ENCODE measurements around the gene HMX1.

HMX1 gene

GRCh38 chr4:8854931-8855330 lies 16.7 kb downstream of the HMX1 start:
- DNase-seq: no peak

- no peak for DNase-seq
These were observed 17.6 kb downstream of the HMX1 start for GRCh38 chr4:8854016-8854415.

DNA sequence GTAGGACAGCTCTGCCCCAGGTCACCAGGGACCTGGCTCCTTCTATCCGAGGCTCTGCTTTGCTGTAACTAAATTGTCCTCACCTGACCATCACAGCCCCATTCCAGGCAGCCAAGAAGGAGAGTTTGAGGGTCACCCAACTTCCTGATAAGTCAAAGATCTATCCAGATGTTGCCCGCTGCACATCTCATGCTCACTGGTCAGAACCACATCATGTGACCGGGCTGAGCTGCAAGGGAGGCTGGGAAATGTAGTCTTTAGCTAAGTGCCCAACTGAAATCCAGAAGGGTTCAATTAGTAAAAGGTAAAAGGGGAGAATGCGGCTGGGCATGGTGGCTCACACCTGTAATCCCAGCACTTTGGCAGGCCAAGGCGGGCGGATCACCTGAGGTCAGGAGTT lies 18.4 kb downstream of the HMX1 start:
- no peak for DNase-seq

DNA sequence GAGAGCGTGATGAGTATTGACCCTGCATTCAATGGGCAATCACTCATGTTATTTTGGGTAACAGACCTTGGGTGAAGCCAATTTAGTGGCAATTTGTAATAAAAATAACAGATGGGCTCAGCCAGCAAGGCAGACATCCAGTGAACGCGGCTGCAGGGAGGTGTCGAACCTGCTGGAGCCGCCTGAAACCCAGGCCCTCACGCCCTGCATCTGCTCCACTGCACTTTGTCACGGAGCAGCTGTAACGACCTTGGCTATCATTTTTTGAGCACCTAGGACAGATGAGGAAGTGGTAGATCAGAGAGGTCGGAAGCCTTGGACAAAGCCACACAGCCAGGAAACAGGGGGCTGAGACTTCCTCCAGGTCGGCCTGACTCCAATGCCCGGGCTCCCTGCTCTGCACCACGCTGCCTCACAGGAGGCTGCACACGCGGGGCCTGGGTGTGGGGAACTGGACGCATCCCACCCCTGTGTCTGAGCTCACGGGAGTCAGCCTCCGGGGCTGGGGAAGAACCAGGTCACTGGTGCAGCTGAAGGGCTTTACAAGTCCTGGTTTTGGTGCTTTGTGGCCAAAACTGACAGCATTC lies 19.4 kb downstream of the HMX1 start:
- no peak for DNase-seq

DNA sequence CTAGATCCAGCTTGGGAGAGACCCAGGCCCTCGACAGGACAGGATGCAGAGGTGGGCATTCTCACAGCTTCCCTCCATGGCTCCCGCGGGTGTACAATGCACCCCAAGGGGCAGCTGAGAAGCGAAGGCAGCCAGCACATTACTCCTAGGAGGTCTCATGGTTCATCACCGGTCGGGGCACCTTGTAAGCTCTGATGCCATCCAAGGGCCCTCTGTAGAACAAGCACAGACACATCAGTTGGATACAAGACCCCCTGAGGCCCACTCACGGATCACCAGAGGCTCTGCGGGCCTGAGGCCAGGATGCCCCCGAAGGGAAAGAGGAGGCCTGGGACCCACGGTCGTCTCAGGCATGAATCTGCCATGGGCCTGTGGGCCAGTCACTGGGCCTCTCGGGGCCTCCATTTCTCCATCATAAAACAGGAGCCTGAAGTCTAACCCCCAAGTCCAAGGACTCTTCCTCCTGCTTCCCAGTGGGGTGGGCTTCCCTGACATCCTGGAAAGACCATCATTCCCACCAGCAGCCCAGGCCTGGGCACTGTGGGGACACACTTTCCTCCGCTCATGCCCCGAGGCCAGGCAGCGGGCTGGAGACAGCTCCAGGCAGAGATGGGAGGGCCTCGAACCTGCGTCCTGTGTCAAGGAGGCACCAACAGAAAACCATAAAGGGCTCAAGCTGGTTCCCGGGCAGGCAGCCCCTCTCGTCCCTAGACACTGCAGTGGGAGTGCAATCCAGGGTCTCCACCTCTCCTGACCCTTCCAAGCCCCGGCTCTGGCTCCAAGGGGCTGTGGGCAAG lies 20.1 kb downstream of the HMX1 start:
- no peak for DNase-seq

GRCh38 chr4:8850830-8851188 lies 20.8 kb downstream of the HMX1 start:
- no peak for DNase-seq

GRCh38 chr4:8850074-8850829 lies 21.4 kb downstream of the HMX1 start:
- no peak for DNase-seq

DNA sequence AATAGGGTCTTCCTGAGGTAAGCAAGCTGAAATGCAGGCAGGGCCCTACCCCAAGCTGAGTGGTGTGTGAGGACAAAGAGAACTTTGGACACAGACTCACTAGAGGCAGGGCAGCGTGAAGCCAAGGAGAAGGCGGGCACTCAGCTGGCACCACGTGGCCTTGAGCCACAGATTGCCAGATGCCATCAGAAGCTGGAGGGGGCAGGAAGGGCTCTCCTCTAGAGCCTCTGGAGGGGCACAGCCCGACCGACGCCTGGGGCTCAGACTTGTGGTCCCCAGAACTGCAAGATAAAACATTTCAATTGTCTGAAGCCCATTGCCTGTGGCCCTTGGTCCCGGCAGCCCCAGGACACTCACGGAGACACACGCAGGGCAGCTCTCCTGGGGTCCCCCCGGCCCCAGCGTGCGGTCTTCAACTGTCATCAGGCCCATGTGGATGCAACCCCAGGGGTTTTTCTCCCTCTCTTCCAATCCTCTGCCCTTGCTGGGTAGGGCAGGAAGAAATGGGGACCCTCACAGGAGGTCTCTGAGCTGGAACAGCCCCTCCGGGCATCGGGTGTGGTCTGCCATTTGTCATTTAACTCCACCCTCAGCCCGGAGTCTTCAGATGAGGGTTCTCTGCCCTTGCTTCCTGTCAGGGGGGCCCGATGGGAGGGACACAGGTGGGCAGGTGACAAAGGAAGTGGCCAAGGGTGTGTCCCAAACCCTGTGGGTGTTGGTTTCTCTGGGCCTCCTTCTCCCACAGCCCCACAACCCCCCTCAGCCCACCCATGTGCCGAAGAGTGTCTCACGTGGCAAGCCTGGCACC lies 22.2 kb downstream of the HMX1 start:
- peak; percentile 12 for DNase-seq

DNA sequence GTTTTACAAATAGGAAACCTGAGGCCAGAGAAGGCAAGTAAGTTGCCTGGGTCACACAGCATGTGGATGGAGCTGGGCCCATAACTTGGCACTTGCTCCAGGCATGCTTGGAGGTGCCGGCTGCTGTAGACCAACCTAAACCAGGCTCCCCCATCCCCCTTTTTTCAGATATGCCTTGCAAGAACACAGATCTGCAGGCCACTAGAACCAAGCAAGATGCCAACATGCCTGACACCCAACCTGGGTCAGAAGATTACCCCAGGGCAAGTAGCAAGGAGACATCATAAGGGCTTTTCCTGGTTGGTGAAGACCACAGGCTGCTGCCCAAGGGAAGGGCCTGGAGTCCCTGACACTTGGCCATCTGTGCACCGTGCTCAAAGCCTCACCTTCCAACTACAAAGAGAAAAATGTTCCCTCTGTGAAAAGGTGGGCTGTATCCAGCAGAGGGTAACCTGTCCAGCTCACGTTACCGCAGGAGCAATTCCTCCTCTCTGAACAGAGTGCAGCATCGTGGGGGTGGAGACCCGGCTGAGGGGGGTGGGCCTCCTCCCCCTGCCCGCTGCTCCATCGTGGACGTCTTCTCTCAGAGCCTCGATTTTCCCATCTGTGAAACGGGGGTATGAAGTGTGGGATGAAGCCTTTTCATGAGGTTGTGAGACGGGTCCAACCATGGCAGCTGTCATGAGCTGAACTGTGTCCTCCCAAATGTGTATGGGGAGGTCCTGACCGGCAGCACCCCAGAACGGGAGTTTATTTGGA lies 23.0 kb downstream of the HMX1 start:
- peak; percentile 17 for DNase-seq

- no peak for DNase-seq
These were observed 23.9 kb downstream of the HMX1 start for GRCh38 chr4:8847764-8848163.

DNA sequence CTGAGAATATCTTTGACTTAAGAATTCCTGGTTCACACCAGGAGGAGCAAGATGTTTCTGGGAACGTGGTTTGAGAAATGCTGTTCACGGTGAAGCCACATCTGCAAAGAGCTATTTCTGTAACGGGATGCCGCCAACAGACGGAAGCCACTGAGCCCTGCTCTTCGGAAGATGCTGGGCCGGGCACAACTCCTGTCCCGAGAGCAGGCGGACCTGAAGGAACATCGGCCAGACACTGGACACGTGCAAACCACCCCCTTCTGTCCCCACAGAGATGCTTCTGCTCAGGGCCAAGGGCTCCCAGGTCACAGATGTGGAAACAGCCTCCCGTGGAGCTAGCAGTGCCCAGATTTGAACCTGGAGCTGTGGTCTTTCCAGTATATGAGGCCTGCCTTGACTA lies 24.3 kb downstream of the HMX1 start:
- DNase-seq: no peak

- no peak for DNase-seq
These were observed 24.8 kb downstream of the HMX1 start for GRCh38 chr4:8846826-8847225.

DNA sequence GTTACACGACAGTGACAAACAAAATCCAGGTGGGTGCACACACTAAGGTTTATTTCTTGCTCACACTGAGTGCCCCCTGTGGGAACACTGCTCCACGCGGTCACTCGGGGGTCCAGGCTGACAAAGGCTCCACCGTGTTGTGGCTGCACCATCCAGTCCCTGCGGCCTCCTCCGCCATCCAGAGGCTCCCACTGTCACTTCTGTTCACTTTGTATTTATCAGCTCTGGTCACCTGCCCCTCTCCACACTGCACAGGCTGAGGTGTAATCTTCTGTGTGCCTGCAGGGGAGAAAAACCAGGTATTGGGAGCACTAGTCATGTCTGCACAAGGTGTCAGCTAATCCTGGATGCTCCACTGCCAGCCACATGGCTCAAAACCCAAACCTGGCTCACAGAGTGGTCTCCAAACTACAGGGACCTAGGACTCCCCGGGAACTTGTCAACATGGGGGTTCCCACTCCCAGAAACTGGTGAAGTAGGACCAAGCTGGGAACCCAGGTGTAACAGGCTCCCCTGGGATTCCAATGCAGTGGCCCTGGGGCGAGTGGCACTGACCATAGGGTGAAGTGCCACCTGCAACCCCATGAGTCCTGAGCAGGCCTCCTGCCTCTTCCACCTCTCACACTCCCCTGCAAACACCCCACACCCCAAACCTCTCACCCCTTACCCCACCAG lies 25.5 kb downstream of the HMX1 start:
- peak; percentile 43 for DNase-seq

- DNase-seq: no peak
These were observed 26.5 kb downstream of the HMX1 start for GRCh38 chr4:8844976-8845690.

- DNase-seq: no peak
These were observed 28.0 kb downstream of the HMX1 start for GRCh38 chr4:8843597-8843996.

DNA sequence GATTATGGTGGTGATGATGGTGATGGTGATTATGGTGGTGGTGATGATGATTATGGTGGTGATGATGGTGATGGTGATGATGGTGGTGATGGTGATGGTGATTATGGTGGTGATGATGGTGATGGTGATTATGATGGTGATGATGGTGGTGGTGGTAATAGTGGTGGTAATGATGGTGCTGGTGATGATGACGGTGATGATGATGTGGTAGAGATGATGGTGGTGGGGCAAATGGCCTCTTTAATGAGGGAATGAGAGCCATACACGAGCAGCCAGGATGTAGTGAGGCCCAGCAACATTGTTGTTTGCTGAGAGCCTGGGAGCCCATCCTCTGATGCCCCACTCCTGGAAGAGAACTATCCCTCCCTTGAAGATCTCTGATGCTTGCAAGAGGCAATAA lies 29.0 kb downstream of the HMX1 start:
- DNase-seq: no peak

DNA sequence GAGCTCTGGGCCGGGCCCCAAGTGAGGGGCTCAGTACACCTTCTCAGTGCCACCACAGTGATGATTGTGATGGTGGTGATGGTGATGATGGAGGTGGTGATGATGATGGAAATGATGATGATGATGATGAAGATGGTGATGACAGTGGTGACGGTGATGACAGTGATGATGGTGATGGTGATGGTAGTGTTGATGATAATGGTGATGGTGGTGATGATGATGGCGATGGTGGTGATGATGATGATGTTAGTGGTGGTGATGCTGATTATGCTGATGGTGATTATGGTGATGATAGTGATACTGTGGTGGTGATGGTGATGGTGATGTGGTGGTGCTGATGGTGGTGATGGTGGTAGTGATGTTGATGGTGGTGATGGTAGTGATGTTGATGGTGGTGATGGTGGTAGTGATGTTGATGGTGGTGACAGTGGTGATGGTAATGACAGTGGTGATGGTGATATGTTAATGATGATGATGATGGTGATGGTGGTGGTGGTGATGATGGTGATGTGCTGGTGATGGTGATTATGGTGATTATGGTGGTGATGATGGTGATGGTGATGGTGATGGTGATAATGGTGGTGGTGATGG lies 29.9 kb downstream of the HMX1 start:
- DNase-seq: no peak

DNA sequence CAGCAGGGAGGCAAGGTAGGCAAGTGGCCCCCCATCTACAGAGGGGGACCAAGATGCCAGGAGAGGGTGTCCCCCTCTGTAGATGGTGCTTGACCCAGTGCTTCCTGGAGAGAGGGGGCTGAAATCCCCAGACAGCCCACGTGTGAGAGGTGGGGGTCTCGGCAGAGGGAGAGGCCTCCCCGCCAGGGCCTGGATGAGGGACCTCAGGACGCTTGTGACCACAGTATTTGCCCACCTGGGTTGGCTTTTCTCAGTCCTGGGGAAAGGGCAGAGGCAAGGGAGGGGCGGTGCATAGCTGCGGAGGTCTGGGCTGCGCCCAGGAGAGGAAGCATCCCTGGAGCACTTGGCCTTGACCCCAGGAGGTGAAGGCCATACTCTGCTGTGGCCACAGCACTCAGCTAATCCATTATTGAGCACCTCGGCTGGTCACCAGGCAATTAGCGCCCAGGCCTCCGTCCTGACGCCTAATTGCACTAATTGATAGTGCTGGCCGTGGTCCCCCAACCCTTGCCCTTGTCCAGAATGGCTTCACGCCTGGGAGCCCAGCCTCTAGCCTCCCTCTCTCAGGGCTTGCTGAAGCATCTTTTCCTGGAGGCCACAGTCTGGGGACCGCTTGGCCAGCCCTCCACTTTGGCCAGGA lies 30.7 kb downstream of the HMX1 start:
- DNase-seq: no peak

DNA sequence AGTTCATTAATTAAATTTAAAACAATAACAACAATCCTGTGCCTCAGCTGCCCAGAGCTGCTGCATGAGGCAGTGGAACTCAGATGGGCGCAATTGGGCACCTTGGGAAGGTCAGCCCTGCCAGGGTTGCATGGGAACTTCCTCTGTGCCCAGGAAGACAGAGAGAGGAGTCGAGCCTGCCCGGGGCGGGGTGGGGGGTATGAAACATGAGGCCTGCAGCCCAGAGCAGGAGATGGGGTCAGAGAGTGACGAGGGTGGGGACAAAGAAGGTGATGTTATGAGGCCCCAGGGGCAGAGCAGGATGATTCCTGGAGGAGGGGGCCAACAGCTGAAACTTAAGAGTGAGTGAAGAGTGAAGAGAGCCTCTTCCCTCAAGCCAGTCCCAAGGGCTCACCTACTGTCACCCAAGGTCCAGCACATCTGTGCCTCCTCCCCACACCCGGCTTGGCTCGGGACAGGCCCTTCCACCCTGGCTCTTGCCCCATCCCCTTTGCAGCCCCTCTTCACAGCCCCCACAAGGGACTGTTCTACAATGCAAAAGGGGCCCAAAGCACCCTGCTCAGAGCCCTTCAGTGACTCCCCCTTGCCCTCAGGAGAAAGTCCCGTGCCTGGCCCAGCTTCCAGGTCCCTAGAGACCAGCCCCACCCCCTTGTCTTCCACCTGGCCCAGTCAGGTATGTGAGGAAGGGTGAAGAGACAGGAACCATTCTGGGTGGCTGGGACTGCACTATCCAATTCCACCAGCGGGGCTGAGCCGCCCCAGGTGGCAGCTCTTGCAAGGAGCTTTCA lies 31.4 kb downstream of the HMX1 start:
- peak; percentile 15 for DNase-seq
